Tibial nerve (tissue), 4 donors: ENCODE measurements around the gene ALDOC.

Experiments used
- EP300 ChIP-seq, 2 donors: sonication (generic); formaldehyde crosslinking; IDR thresholded peaks; one replicate each; pipeline ENCODE4 v1.6.1; 2017; ENCODE audit warnings: antibody characterized with exemption in 2 of 2, mild to moderate bottlenecking in 1 of 2
- POLR2A ChIP-seq, 2 donors: fragments of 450-650 bp; IDR thresholded peaks; one replicate each; pipeline ENCODE4 v1.6.1; 2017; ENCODE audit warnings: antibody characterized with exemption in 2 of 2, mild to moderate bottlenecking in 2 of 2, moderate library complexity in 2 of 2
- TF ChIP-seq, protein P1 (sequence below), 5 experiments: fragments of 200-600 bp in 3 of 5; fragments of 450-650 bp in 2 of 5; sonication (generic) in 3 of 5; IDR thresholded peaks; one replicate each; pipeline ENCODE4 v1.5.1; 2016 to 2019; ENCODE audit warnings: antibody characterized with exemption in 5 of 5, mild to moderate bottlenecking in 3 of 5, moderate library complexity in 2 of 5

DNA sequence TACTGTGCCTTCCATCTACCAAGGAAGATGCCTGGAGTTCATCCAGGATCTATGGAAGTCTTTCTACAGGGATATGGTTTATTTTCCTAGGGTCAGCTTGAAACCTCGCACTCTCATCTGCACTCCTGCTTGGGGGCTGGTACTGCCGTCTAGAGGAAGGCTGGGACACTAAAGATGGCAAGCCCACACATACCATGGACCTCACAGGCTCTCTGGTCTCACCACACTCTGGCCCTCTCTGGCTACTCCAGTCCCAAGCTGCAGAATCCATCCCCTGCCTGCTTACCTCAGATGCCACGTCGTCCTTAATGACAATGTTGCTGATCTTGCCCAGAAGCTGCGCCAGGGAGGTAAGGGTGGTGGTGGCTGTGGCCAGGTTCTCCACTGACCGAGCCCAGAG, 22.1 kb downstream of the ALDOC start:
- TF ChIP-seq, protein P1, sequence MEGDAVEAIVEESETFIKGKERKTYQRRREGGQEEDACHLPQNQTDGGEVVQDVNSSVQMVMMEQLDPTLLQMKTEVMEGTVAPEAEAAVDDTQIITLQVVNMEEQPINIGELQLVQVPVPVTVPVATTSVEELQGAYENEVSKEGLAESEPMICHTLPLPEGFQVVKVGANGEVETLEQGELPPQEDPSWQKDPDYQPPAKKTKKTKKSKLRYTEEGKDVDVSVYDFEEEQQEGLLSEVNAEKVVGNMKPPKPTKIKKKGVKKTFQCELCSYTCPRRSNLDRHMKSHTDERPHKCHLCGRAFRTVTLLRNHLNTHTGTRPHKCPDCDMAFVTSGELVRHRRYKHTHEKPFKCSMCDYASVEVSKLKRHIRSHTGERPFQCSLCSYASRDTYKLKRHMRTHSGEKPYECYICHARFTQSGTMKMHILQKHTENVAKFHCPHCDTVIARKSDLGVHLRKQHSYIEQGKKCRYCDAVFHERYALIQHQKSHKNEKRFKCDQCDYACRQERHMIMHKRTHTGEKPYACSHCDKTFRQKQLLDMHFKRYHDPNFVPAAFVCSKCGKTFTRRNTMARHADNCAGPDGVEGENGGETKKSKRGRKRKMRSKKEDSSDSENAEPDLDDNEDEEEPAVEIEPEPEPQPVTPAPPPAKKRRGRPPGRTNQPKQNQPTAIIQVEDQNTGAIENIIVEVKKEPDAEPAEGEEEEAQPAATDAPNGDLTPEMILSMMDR (IDR thresholded peaks at IDR 0.05): no peak
- TF ChIP-seq EP300 (IDR thresholded peaks at IDR 0.05) (no peak), POLR2A (IDR thresholded peaks at IDR 0.05) (no peak)
